ENCODE data around the gene PPT2.

GRCh38 chr6:32198866-32199265 is 44.9 kb downstream of the PPT2 start:
- no peak for TF ChIP-seq CTCF (IDR thresholded peaks at IDR 0.05)
- TF ChIP-seq POLR2A (IDR thresholded peaks at IDR 0.05): no peak
- no peak for TF ChIP-seq POLR2AphosphoS5 (IDR thresholded peaks at IDR 0.05)
